ENCODE data around the gene NMUR1. TPM values are rescaled to one million over a fixed set of nuclear protein-coding genes. Genes with fewer than 3 reads are reported as not detected.
A peak's percentile ranks its signal among the peaks of the same experiment; 100 is the strongest.

Gene NMUR1
- total RNA-seq, 1 donor from 2014 or later, result 0.13 TPM

- TF ChIP-seq CTCF (IDR thresholded peaks at IDR 0.05; ENCODE audit: unreplicated experiment), result no peak
- Mint-ChIP-seq H3K36me3 (no peaks in the 10 kb centered on the region), H3K27ac (peak overlapping the region; percentile 100), H3K9me3 (no peaks in the 10 kb centered on the region), H3K4me3 (peak overlapping the region; percentile 92), H3K4me1 (peaks cover 21% of the 10 kb centered on the region), H3K27me3 (ENCODE audit: low read depth) (no peaks in the 10 kb centered on the region)
- no peak for DNase-seq (ENCODE audit: low spot score in 2 of 2, unreplicated experiment in 2 of 2)
Observed at GRCh38 chr2:231514951-231515297, 15.3 kb downstream of the NMUR1 start.

DNA sequence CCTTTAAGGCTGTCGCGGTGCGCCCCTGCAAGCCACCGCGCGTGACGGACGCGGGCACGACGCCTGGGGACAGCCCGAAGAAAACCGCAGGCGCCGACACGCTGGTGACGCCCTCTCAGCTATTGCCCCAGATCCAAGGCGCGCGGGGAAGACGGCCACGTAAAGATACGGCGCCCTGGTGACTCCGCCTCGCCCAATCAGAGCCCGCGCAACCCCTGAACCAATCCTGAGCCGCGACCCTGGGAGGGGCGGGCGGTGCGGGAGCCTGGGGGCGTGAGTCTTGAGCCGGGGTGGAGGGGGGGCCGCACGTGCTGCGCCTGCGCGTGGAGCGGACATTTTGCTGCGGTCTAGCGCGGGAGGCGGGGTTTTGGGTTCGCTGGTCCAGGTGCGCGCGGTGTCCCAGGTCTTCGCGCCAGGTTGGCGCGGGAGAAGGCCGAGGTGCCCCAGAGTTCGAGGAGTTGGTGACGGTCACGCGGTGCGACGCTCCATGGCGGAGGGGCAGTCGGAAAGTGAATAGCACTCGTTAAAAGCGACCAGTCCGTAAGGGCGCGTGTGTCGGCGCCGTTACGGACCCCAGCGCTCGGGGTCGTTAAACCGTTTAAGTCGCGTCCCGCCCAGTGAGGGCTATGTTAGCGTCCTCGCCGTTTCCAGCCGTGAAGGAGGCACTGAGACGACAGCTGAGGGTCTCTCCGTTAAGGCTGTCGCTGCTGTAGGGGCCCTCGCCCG, 15.9 kb downstream of the NMUR1 start:
- Mint-ChIP-seq H3K36me3 (no peaks in the 10 kb centered on the region), H3K4me1 (peaks cover 21% of the 10 kb centered on the region), H3K4me3 (peak overlapping the region; percentile 92), H3K27ac (peak overlapping the region; percentile 100), H3K27me3 (ENCODE audit: low read depth) (no peaks in the 10 kb centered on the region), H3K9me3 (no peaks in the 10 kb centered on the region)
- DNase-seq (ENCODE audit: low spot score in 2 of 2, unreplicated experiment in 2 of 2), result peak; percentile 96 to 98
- no peak for TF ChIP-seq CTCF (IDR thresholded peaks at IDR 0.05; ENCODE audit: unreplicated experiment)

GRCh38 chr2:231513746-231514224, 16.5 kb downstream of the NMUR1 start:
- H3K27ac Mint-ChIP-seq, result peak overlapping the region; percentile 100
- peaks cover 4% of the 10 kb centered on the region for H3K36me3 Mint-ChIP-seq
- peaks cover 21% of the 10 kb centered on the region for H3K4me1 Mint-ChIP-seq
- H3K4me3 Mint-ChIP-seq, result peak overlapping the region; percentile 92
- no peaks in the 10 kb centered on the region for H3K9me3 Mint-ChIP-seq
- no peak for TF ChIP-seq CTCF (IDR thresholded peaks at IDR 0.05; ENCODE audit: unreplicated experiment)
- no peak for DNase-seq (ENCODE audit: low spot score in 2 of 2, unreplicated experiment in 2 of 2)
- no peaks in the 10 kb centered on the region for H3K27me3 Mint-ChIP-seq (ENCODE audit: low read depth)

- H3K9me3 Mint-ChIP-seq, result no peaks in the 10 kb centered on the region
- peak overlapping the region; percentile 24 for H3K4me3 Mint-ChIP-seq
- H3K36me3 Mint-ChIP-seq, result peaks cover 6% of the 10 kb centered on the region
- DNase-seq (ENCODE audit: low spot score in 2 of 2, unreplicated experiment in 2 of 2), result no peak
- no peaks in the 10 kb centered on the region for H3K27me3 Mint-ChIP-seq (ENCODE audit: low read depth)
- peaks cover 21% of the 10 kb centered on the region for H3K4me1 Mint-ChIP-seq
- no peak for TF ChIP-seq CTCF (IDR thresholded peaks at IDR 0.05; ENCODE audit: unreplicated experiment)
- H3K27ac Mint-ChIP-seq, result peak overlapping the region; percentile 82
Observed at GRCh38 chr2:231512222-231512621, 18.0 kb downstream of the NMUR1 start.

- no peak overlapping the region for H3K4me3 Mint-ChIP-seq
- no peak overlapping the region for H3K27ac Mint-ChIP-seq
- no peaks in the 10 kb centered on the region for H3K27me3 Mint-ChIP-seq (ENCODE audit: low read depth)
- no peak for DNase-seq (ENCODE audit: low spot score in 2 of 2, unreplicated experiment in 2 of 2)
- TF ChIP-seq CTCF (IDR thresholded peaks at IDR 0.05; ENCODE audit: unreplicated experiment), result no peak
- no peaks in the 10 kb centered on the region for H3K9me3 Mint-ChIP-seq
- H3K4me1 Mint-ChIP-seq, result no peaks in the 10 kb centered on the region
- peaks cover 10% of the 10 kb centered on the region for H3K36me3 Mint-ChIP-seq
Observed at GRCh38 chr2:231503766-231504165, 26.5 kb downstream of the NMUR1 start.

Data from mesothelial cell of epicardium (in vitro differentiated cells).